K562 (cell line): Measurements from ENCODE around the gene CSF2RB. TPM values are rescaled to one million over a fixed set of nuclear protein-coding genes. Genes with fewer than 3 reads are reported as not detected.

ENCODE experiments used
- ATAC-seq: fragments of 200-7000 bp; cut with Tn5 transposase; 3 replicates; pipeline ENCODE4 v1.9.1; 2020; ENCODE audit warnings: moderate library complexity
- BruUV-seq: library from RNA; stranded (reverse); fragments of 400-500 nt; replicated peaks from 2 replicates; lab custom pipeline; 2021; lab: Mats Ljungman, UMichigan
- CTCF ChIA-PET: fragments of 300-600 bp; formaldehyde crosslinking; extraction: SDS; loops from one replicate; lab custom pipeline; 2021; ENCODE audit warnings: low intra/inter-chr PET ratio; lab: Yijun Ruan, JAX
- POLR2A ChIA-PET: fragments of 300-600, 350-650 bp; sonication (Branson Sonifier 250); formaldehyde crosslinking; extraction: SDS; loops from one replicate; lab custom pipeline; 2021; ENCODE audit warnings: antibody characterized with exemption, inconsistent platforms; lab: Yijun Ruan, JAX
- DNase-seq, 4 experiments: peaks; one replicate each; pipeline versions ENCODE4 v3.0.0 to v3.0.0-alpha.2; 2011 to 2018; ENCODE audit warnings: low spot score in 3 of 4, mixed read lengths in 3 of 4; ENCODE audit errors: extremely low read depth in 1 of 4
- FAIRE-seq: peaks from 2 replicates; lab custom pipeline; 2011; peaks lifted over from hg19 to GRCh38; lab: Jason Lieb, UNC
- H2AFZ ChIP-seq: 2 replicates; pipeline ENCODE4 v1.6.0; 2011; ENCODE audit warnings: low read depth, low read length, control low read depth, inconsistent platforms
- H3K27ac ChIP-seq: fragments of 200-600 bp; 3 replicates; pipeline ENCODE4 v1.8.0; 2011; ENCODE audit warnings: low read depth, mild to moderate bottlenecking, control low read depth, inconsistent platforms, low read length, moderate library complexity, mixed read lengths; ENCODE audit errors: extremely low read depth
- H3K27me3 ChIP-seq, 2 experiments: fragments of 300-600 bp in 1 of 2; 2 replicates in 1 of 2; 3 replicates in 1 of 2; pipeline versions ENCODE4 v1.6.0 to v1.8.0; 2011; ENCODE audit warnings: inconsistent platforms in 2 of 2, low read length in 2 of 2, mild to moderate bottlenecking in 1 of 2, mixed read lengths in 1 of 2, moderate library complexity in 1 of 2; ENCODE audit not compliant: control insufficient read depth in 2 of 2, insufficient read depth in 2 of 2
- H3K36me3 ChIP-seq: fragments of 300-600 bp; 3 replicates; pipeline ENCODE4 v1.8.0; 2011; ENCODE audit warnings: mild to moderate bottlenecking, low read length, inconsistent platforms; ENCODE audit not compliant: control insufficient read depth, insufficient read depth
- H3K4me1 ChIP-seq, 2 experiments: fragments of 200-600 bp in 1 of 2; replicated peaks in 1 of 2; 2 replicates in 1 of 2; 3 replicates in 1 of 2; pipeline versions ENCODE4 v1.5.1 to v1.8.0; 2011; ENCODE audit warnings: inconsistent platforms in 2 of 2, low read length in 2 of 2, mild to moderate bottlenecking in 1 of 2, mixed read lengths in 1 of 2, moderate library complexity in 1 of 2; ENCODE audit not compliant: control insufficient read depth in 2 of 2, insufficient read depth in 2 of 2
- H3K4me2 ChIP-seq: 2 replicates; pipeline ENCODE4 v1.6.1; 2011; ENCODE audit warnings: low read length, control low read depth, inconsistent platforms, mixed read lengths; ENCODE audit not compliant: insufficient read depth
- H3K4me3 ChIP-seq: fragments of 200-600 bp; sonication (generic), shearing (Covaris generic); 2 replicates; pipeline ENCODE4 v1.5.1; 2016; ENCODE audit warnings: control low read depth, inconsistent platforms
- H3K79me2 ChIP-seq: fragments of 200-600 bp; 3 replicates; pipeline ENCODE4 v1.8.0; 2011; ENCODE audit warnings: low read length, inconsistent platforms; ENCODE audit not compliant: control insufficient read depth, insufficient read depth
- H3K9ac ChIP-seq, 2 experiments: 2 replicates each; pipeline versions ENCODE4 v1.6.0 to v1.6.1; 2011; ENCODE audit warnings: low read depth in 2 of 2, low read length in 2 of 2, control low read depth in 1 of 2, inconsistent platforms in 1 of 2, mild to moderate bottlenecking in 1 of 2, mixed read lengths in 1 of 2; ENCODE audit not compliant: insufficient read depth in 1 of 2
- H3K9me1 ChIP-seq: one replicate; pipeline ENCODE4 v1.6.0; 2011; ENCODE audit warnings: inconsistent platforms, mild to moderate bottlenecking, low read length, moderate library complexity; ENCODE audit not compliant: control insufficient read depth, insufficient read depth
- H3K9me3 ChIP-seq: replicated peaks from 2 replicates; pipeline ENCODE4 v1.5.1; 2011; ENCODE audit warnings: low read depth, low read length, inconsistent platforms; ENCODE audit not compliant: control insufficient read depth, insufficient read depth
- H4K20me1 ChIP-seq: replicated peaks from 2 replicates; pipeline ENCODE4 v1.6.1; 2011; ENCODE audit warnings: low read length, inconsistent platforms, mixed read lengths; ENCODE audit not compliant: control insufficient read depth, insufficient read depth
- ILK ChIP-seq: fragments of 450-650 bp; IDR thresholded peaks from 2 replicates; pipeline ENCODE4 v1.6.1; 2016; ENCODE audit warnings: missing genetic modification characterization, low read depth, mild to moderate bottlenecking, missing compliant biosample characterization, moderate library complexity, borderline replicate concordance
- ZFP36 ChIP-seq: fragments of 150-350 bp; IDR thresholded peaks from 2 replicates; pipeline ENCODE4 v1.6.1; 2018; ENCODE audit warnings: low read length, low read depth; ENCODE audit not compliant: partially characterized antibody
- ZNF431 ChIP-seq: sonication (generic); formaldehyde crosslinking; IDR thresholded peaks from 2 replicates; pipeline ENCODE4 v1.8.0; 2022; ENCODE audit warnings: mild to moderate bottlenecking, missing genetic modification reagents
- WGBS: fragments of 100-300 bp; shearing (Covaris generic); methylation state at CpG from one replicate; pipeline ENCODE4 v1.1.6; 2016; ENCODE audit warnings: low coverage, mixed read lengths; ENCODE audit not compliant: insufficient coverage; ENCODE audit errors: missing lambda C conversion rate; 5-methylcytosine and 5-hydroxymethylcytosine counted together
- in situ Hi-C: fragments of 300-500 bp; cut with MboI; formaldehyde crosslinking; loops from 4 replicates; pipeline ENCODE4 v1.15.0; 2018; ENCODE audit warnings: inconsistent platforms, mixed read lengths
- intact Hi-C: fragments of 100-400 bp; cut with micrococcal nuclease; formaldehyde crosslinking; loops from 2 replicates; pipeline ENCODE4 v1.14.2; 2022
- polyA plus RNA-seq, 8 experiments: library from polyadenylated mRNA; depleted of rRNA in 4 of 8; stranded (reverse) in 5 of 8; unstranded in 3 of 8; fragments of >200 nt; fragmentation: Nextera tagmentation in 2 of 8; fragmentation: Illumina TruSeq in 1 of 8; extraction: Ambion mirVana in 2 of 8; extraction: Trizol in 1 of 8; gene quantifications; 2 replicates each; pipeline versions ENCODE4 v1.2.1 to v1.2.3, GENCODE V29; 2011 to 2014; ENCODE audit warnings: inconsistent platforms in 1 of 8, missing spikeins in 1 of 8
- total RNA-seq, 7 experiments: library from RNA; depleted of rRNA in 6 of 7; stranded (reverse); fragments of >200 nt in 6 of 7; fragmentation: Illumina TruSeq in 2 of 7; extraction: Trizol in 2 of 7; gene quantifications; 2 replicates each; pipeline versions ENCODE4 v1.2.1 to v1.2.3, GENCODE V29; 2011 to 2021; ENCODE audit warnings: low replicate concordance in 1 of 7
- TF ChIP-seq, protein P1 (sequence below): fragments of 200-400 bp; formaldehyde crosslinking; IDR thresholded peaks from 2 replicates; pipeline ENCODE4 v1.6.1; 2017; ENCODE audit warnings: mild to moderate bottlenecking, low read depth, low read length, moderate library complexity
- TF ChIP-seq, protein P2 (sequence below): sonication (generic); formaldehyde crosslinking; IDR thresholded peaks from 2 replicates; pipeline ENCODE4 v1.8.0; 2022; ENCODE audit warnings: mild to moderate bottlenecking, missing genetic modification reagents, borderline replicate concordance

The CSF2RB gene
- total and polyA plus RNA-seq, 9 of the 15 experiments (the other 6 are each of a cell fraction or from before 2014, with no cell fraction given): 0.04 to 1.0 (median 0.36) TPM

DNA sequence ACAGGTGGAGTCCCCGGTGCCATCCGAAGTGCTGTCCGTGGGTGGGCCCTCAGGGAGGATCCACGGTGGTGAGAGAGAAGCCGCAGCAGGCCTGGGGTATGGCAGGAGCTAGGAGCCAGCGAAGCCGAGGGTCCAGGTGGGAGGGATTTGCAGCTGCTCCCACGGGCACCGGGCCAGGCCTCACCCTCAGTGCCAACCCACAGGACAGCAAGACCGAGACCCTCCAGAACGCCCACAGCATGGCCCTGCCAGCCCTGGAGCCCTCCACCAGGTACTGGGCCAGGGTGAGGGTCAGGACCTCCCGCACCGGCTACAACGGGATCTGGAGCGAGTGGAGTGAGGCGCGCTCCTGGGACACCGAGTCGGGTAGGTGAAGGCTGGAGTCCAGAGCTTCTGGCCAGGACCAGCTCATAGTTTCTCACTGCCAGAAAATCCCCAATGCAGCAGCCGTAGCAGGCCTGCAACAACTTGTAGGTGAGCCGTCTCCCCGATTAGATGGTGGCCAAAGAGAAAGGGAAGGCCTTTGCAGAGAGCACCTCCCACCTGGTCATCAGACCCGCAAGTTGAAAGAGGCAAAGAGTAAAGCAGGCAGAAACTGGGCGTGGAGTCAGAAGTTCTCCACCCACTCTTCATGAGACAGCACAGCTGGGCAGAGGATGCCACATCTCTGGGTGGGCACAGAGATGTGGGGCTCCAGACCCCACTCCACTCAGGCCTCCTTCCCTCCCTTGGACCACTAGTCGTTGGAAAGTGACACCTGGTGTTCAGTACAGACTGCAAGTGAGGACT lies 20.4 kb downstream of the CSF2RB start (continued):
- TF ChIP-seq, protein P1, sequence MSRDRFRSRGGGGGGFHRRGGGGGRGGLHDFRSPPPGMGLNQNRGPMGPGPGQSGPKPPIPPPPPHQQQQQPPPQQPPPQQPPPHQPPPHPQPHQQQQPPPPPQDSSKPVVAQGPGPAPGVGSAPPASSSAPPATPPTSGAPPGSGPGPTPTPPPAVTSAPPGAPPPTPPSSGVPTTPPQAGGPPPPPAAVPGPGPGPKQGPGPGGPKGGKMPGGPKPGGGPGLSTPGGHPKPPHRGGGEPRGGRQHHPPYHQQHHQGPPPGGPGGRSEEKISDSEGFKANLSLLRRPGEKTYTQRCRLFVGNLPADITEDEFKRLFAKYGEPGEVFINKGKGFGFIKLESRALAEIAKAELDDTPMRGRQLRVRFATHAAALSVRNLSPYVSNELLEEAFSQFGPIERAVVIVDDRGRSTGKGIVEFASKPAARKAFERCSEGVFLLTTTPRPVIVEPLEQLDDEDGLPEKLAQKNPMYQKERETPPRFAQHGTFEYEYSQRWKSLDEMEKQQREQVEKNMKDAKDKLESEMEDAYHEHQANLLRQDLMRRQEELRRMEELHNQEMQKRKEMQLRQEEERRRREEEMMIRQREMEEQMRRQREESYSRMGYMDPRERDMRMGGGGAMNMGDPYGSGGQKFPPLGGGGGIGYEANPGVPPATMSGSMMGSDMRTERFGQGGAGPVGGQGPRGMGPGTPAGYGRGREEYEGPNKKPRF: no peak

DNA sequence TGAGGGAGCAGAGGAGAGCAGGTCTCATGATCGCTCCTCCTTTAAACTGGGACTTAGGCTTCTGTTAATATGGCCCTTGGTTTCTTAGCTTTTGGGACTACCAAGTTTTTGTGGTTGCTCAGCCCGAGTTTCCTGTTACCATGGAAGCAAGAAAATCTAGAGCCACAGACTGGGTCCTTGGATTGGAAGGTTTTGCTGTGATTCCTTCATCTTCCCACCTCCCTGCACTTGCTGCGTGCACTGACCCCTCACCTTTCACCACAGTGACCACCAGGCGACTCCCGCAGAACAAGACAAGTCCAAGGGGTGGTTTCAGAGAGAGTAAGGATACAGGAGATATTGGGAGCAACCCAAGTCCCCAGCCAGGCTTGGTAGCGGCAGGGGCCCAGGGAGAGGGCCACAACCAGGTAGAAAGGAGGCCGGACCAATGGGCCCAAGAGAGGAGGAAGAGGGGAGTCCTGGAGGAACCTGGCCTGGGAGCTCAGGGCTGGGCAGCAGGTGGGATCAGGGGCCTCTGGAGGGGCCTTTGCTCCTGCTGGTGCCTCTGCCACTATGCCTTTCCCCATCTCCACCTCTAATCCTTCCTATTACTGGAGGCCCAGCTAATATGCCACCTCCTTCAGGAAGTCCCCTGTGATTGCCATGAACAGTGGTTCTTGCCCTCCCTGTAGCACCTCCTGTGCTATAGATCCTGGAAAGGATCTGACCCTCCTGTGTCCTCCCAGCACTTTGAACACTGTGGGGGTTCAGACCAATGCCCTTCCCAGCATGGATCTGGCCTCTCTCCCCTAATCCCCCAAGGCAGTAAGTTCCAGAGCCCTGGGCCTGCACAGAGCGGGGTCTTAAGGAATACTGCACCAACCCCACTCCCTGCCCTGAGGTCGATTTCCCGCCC lies 21.2 kb downstream of the CSF2RB start:
- DNase-seq (no peak), ATAC-seq (no peak)
- POLR2A ChIA-PET: no interaction called here
- peaks cover 0 to 12% of the 10 kb centered on the region in 2 experiments; a peak in 2 of 5 replicates for H3K4me1 ChIP-seq
- no peak overlapping the region for H3K27ac ChIP-seq
- BruUV-seq: no TSS peak
- no peak overlapping the region for H3K4me3 ChIP-seq
- TF ChIP-seq ILK (no peak), ZFP36 (peak; percentile 91), ZNF431 (CRISPR knock-in tag) (peak; percentile 53; the same call in 1 of the 2 replicates)
- TF ChIP-seq, protein P2, sequence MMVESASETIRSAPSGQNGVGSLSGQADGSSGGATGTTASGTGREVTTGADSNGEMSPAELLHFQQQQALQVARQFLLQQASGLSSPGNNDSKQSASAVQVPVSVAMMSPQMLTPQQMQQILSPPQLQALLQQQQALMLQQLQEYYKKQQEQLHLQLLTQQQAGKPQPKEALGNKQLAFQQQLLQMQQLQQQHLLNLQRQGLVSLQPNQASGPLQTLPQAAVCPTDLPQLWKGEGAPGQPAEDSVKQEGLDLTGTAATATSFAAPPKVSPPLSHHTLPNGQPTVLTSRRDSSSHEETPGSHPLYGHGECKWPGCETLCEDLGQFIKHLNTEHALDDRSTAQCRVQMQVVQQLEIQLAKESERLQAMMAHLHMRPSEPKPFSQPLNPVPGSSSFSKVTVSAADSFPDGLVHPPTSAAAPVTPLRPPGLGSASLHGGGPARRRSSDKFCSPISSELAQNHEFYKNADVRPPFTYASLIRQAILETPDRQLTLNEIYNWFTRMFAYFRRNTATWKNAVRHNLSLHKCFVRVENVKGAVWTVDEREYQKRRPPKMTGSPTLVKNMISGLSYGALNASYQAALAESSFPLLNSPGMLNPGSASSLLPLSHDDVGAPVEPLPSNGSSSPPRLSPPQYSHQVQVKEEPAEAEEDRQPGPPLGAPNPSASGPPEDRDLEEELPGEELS (CRISPR knock-in tag): no peak
- TF ChIP-seq, all 486 proteins: peak for 2
- H2AFZ ChIP-seq: no peak overlapping the region
- H3K4me2 ChIP-seq: no peak overlapping the region
- no peaks in the 10 kb centered on the region for H3K36me3 ChIP-seq
- CTCF ChIA-PET: no interaction called here
- in situ Hi-C loops (no loop called here), intact Hi-C loops (no loop called here)
- H3K9me1 ChIP-seq: no peaks in the 10 kb centered on the region
- no peaks in the 10 kb centered on the region for H4K20me1 ChIP-seq
- 10% methylated on average over 8 of the region's 10 CpGs for WGBS
- H3K9me3 ChIP-seq: no peaks in the 10 kb centered on the region
- no peak for FAIRE-seq
- peaks cover 0 to 20% of the 10 kb centered on the region in 2 experiments; a peak in 2 of 5 replicates for H3K27me3 ChIP-seq
- H3K9ac ChIP-seq: no peak overlapping the region
- H3K79me2 ChIP-seq: no peaks in the 10 kb centered on the region
